ENCODE measurements around the gene TMEM38B.
A peak's percentile ranks its signal among the peaks of the same experiment; 100 is the strongest.

Gene TMEM38B, protein sequence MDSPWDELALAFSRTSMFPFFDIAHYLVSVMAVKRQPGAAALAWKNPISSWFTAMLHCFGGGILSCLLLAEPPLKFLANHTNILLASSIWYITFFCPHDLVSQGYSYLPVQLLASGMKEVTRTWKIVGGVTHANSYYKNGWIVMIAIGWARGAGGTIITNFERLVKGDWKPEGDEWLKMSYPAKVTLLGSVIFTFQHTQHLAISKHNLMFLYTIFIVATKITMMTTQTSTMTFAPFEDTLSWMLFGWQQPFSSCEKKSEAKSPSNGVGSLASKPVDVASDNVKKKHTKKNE

GRCh38 chr9:105694190-105694847 lies at the start of gene TMEM38B:
TMEM38B (plus strand) TSS chr9:105694541; CDS start chr9:105694661, 120 bp downstream.
- Mint-ChIP-seq H3K36me3 (ENCODE audit: low read depth) (no peaks in the 10 kb centered on the region), H3K4me3 (peak within 1 kb of the TSS; percentile 76), H3K4me1 (ENCODE audit: low read depth) (peaks cover 16% of the 10 kb centered on the region), H3K27ac (peak within 1 kb of the TSS; percentile 43), H3K9me3 (no peaks in the 10 kb centered on the region), H3K27me3 (peaks cover 2% of the 10 kb centered on the region)
- intact Hi-C loops (cut with micrococcal nuclease): loop anchor here (10.0 kb wide), 1 partner anchor 250 kb away; the partner anchor contains the start of gene FSD1L

GRCh38 chr9:105646879-105647594 lies 47.3 kb upstream of the TMEM38B start:
- Mint-ChIP-seq H3K27ac (no peak overlapping the region), H3K27me3 (no peaks in the 10 kb centered on the region), H3K4me1 (ENCODE audit: low read depth) (no peaks in the 10 kb centered on the region), H3K9me3 (no peaks in the 10 kb centered on the region), H3K4me3 (no peak overlapping the region), H3K36me3 (ENCODE audit: low read depth) (no peaks in the 10 kb centered on the region)
- intact Hi-C loops (cut with micrococcal nuclease): no loop called here

- Mint-ChIP-seq H3K27me3 (no peaks in the 10 kb centered on the region), H3K4me1 (ENCODE audit: low read depth) (no peaks in the 10 kb centered on the region), H3K36me3 (ENCODE audit: low read depth) (no peaks in the 10 kb centered on the region), H3K27ac (no peak overlapping the region), H3K4me3 (no peak overlapping the region), H3K9me3 (no peaks in the 10 kb centered on the region)
- intact Hi-C loops (cut with micrococcal nuclease): no loop called here
Observed at GRCh38 chr9:105647595-105648349, 46.6 kb upstream of the TMEM38B start.

- no peaks in the 10 kb centered on the region for H3K36me3 Mint-ChIP-seq (ENCODE audit: low read depth)
- no peak overlapping the region for H3K4me3 Mint-ChIP-seq
- intact Hi-C loops (cut with micrococcal nuclease): no loop called here
- no peaks in the 10 kb centered on the region for H3K9me3 Mint-ChIP-seq
- peaks cover 11% of the 10 kb centered on the region for H3K4me1 Mint-ChIP-seq (ENCODE audit: low read depth)
- H3K27ac Mint-ChIP-seq: no peak overlapping the region
- peaks cover 25% of the 10 kb centered on the region for H3K27me3 Mint-ChIP-seq
Observed at GRCh38 chr9:105651806-105652205, 42.5 kb upstream of the TMEM38B start.

GRCh38 chr9:105656131-105656921 lies 38.0 kb upstream of the TMEM38B start:
- Mint-ChIP-seq H3K27me3 (peaks cover 34% of the 10 kb centered on the region), H3K4me3 (peak overlapping the region; percentile 73), H3K27ac (no peak overlapping the region), H3K4me1 (ENCODE audit: low read depth) (peaks cover 13% of the 10 kb centered on the region), H3K9me3 (no peaks in the 10 kb centered on the region), H3K36me3 (ENCODE audit: low read depth) (no peaks in the 10 kb centered on the region)
- intact Hi-C loops (cut with micrococcal nuclease): no loop called here

DNA sequence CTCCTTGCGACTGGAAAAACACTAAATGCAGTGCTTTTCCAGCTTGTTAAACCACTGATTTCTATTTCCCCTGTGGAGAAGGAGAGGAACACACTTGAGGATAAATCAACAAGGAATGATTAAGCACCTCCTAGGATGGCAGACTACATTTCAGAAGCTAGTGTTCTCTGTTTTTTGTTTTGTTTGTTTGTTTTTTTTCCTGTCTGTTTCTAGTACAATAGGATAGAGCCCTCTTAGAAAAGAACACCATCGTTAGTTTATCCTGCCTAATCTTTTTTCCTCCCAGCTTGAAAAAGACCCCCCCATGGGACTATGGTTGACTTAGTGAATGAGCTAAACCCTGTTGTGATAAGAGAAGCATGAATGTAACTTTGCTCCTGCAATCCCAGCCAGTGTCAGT lies 36.0 kb upstream of the TMEM38B start:
- peaks cover 34% of the 10 kb centered on the region for H3K27me3 Mint-ChIP-seq
- H3K27ac Mint-ChIP-seq: no peak overlapping the region
- no peak overlapping the region for H3K4me3 Mint-ChIP-seq
- H3K4me1 Mint-ChIP-seq (ENCODE audit: low read depth): peaks cover 13% of the 10 kb centered on the region
- intact Hi-C loops (cut with micrococcal nuclease): no loop called here
- no peaks in the 10 kb centered on the region for H3K36me3 Mint-ChIP-seq (ENCODE audit: low read depth)
- H3K9me3 Mint-ChIP-seq: no peaks in the 10 kb centered on the region

DNA sequence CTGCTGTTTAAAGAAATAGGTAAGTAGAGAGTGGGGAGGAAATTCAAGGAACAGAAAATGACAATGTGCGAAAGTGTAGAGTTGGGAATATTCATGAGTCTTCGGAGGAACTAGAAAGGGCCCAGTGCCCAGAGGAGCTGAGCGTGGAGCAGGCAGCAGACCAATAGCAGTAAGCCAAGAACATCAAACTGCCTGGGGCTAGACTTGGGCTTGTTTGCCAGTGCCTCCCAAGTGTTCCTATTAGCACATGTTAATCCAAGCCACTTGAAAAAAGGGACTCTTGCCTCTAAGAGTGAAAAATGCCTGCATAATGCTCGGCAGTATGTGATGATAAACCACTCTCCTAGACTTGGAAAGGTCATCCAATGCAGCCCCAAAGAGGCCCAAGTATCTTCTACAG lies 33.3 kb upstream of the TMEM38B start:
- Mint-ChIP-seq H3K4me1 (ENCODE audit: low read depth) (peaks cover 10% of the 10 kb centered on the region), H3K27ac (no peak overlapping the region)
- intact Hi-C loops (cut with micrococcal nuclease): no loop called here

DNA sequence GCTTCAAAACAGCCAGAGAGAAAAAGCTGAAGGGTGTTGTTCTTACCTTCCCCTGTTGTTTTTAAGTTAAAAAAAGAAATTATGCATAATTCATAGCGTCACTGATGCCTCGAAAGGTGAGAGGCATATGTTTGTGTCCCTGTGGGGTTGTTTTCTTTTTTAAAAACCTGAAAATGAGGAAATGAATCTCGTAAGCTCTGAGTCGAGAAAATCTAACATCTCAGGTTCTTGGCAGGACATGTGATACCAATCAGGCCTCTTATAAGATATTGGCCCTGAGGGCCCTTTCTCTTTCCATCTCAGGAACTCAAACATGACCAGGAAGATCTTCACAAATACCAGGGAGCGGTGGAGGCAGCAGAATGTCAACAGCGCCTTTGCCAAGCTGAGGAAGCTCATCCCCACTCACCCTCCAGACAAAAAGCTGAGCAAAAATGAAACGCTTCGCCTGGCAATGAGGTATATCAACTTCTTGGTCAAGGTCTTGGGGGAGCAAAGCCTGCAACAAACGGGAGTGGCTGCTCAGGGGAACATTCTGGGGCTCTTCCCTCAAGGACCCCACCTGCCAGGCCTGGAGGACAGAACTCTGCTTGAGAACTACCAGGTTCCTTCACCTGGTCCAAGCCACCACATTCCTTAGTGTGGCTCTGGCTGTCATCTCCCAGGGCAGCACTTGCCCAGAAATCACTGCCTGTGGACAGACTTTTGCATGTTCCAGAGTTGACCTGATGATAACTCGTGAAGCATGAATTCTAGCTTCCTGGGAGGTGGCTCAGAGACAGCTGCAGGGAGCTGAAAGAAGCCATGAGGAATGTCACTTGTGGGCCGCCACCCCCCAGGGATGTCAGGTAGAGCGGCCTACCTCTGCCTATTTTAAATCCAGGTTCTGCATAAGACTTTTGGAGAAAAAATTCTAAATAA lies 31.9 kb upstream of the TMEM38B start, which contains the start of gene TAL2:
TSS of gene TAL2 (plus strand) at position 274 of the 921 bp plus-strand sequence. CDS start at position 314, 40 bp downstream.
- Mint-ChIP-seq H3K4me1 (ENCODE audit: low read depth) (no peaks in the 10 kb centered on the region), H3K27ac (no peak within 1 kb of the TSS), H3K36me3 (ENCODE audit: low read depth) (no peaks in the 10 kb centered on the region), H3K27me3 (peaks cover 4% of the 10 kb centered on the region), H3K9me3 (no peaks in the 10 kb centered on the region), H3K4me3 (no peak within 1 kb of the TSS)
- intact Hi-C loops (cut with micrococcal nuclease): no loop called here

More for the DNA sequence above, 33.3 kb upstream of the TMEM38B start:
- H3K36me3 Mint-ChIP-seq (ENCODE audit: low read depth): no peaks in the 10 kb centered on the region
- H3K9me3 Mint-ChIP-seq: no peaks in the 10 kb centered on the region
- no peak overlapping the region for H3K4me3 Mint-ChIP-seq
- peaks cover 17% of the 10 kb centered on the region for H3K27me3 Mint-ChIP-seq

- H3K4me1 Mint-ChIP-seq (ENCODE audit: low read depth): no peaks in the 10 kb centered on the region
- intact Hi-C loops (cut with micrococcal nuclease): no loop called here
- H3K36me3 Mint-ChIP-seq (ENCODE audit: low read depth): no peaks in the 10 kb centered on the region
- peaks cover 1% of the 10 kb centered on the region for H3K27me3 Mint-ChIP-seq
- no peak overlapping the region for H3K27ac Mint-ChIP-seq
- H3K4me3 Mint-ChIP-seq: no peak overlapping the region
- H3K9me3 Mint-ChIP-seq: no peaks in the 10 kb centered on the region
Observed at GRCh38 chr9:105663914-105664313, 30.4 kb upstream of the TMEM38B start.

DNA sequence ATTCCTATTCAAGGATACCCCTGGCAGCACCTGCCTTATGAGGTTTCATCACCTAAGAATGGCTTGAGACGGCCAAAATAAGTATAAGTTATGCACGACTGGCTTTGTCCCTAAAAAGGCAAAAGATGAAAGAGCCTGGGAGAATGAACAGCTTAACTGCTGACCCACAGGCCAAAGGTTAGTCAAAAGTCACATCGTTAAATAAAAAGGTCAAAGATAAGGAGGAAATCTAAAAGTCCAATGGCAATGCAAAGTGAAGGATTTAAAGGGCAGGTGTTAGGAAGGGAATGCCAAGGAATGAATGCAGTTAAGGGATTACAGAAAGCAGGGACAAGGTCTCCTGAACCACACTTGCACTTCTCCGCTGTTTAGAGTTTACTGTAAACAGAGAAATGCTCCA lies 26.5 kb upstream of the TMEM38B start:
- Mint-ChIP-seq H3K27ac (no peak overlapping the region), H3K27me3 (peaks cover 1% of the 10 kb centered on the region), H3K9me3 (no peaks in the 10 kb centered on the region), H3K36me3 (ENCODE audit: low read depth) (no peaks in the 10 kb centered on the region), H3K4me3 (no peak overlapping the region), H3K4me1 (ENCODE audit: low read depth) (peaks cover 6% of the 10 kb centered on the region)
- intact Hi-C loops (cut with micrococcal nuclease): no loop called here

- Mint-ChIP-seq H3K4me1 (ENCODE audit: low read depth) (peaks cover 15% of the 10 kb centered on the region), H3K27me3 (peaks cover 1% of the 10 kb centered on the region), H3K27ac (no peak overlapping the region), H3K9me3 (no peaks in the 10 kb centered on the region), H3K4me3 (no peak overlapping the region), H3K36me3 (ENCODE audit: low read depth) (no peaks in the 10 kb centered on the region)
- intact Hi-C loops (cut with micrococcal nuclease): no loop called here
Observed at GRCh38 chr9:105670315-105670714, 24.0 kb upstream of the TMEM38B start.

GRCh38 chr9:105670775-105671174 lies 23.6 kb upstream of the TMEM38B start:
- Mint-ChIP-seq H3K4me1 (ENCODE audit: low read depth) (peaks cover 15% of the 10 kb centered on the region), H3K36me3 (ENCODE audit: low read depth) (no peaks in the 10 kb centered on the region), H3K27me3 (peaks cover 1% of the 10 kb centered on the region), H3K27ac (no peak overlapping the region), H3K9me3 (no peaks in the 10 kb centered on the region), H3K4me3 (no peak overlapping the region)
- intact Hi-C loops (cut with micrococcal nuclease): no loop called here

Measured in dendritic cell treated with granulocyte-macrophage colony-stimulating factor and Interleukin-4, amounts not matched to agents 40 ng/mL and 50 ng/mL, for 4 days (primary cell).